HG02678 (cell line): ENCODE measurements around the gene ODAD4.
"Not testable (repeated sequence)": the region's sequence is repeated elsewhere in the genome, so short reads cannot be mapped to it uniquely, and the experiment has no call there.

Experiments used
- ATAC-seq: cut with Tn5 transposase; IDR thresholded peaks from one replicate; pipeline ENCODE4 v1.9.1; 2021; ENCODE audit warnings: mild to moderate bottlenecking, moderate library complexity; ENCODE audit not compliant: unreplicated experiment

The ODAD4 gene

GRCh38 chr17:41910701-41911391 is 19.6 kb upstream of the ODAD4 start:
- no peak for ATAC-seq

GRCh38 chr17:41912925-41913324 is 17.5 kb upstream of the ODAD4 start:
- ATAC-seq, result no peak

- no peak for ATAC-seq
Measured at GRCh38 chr17:41913798-41914197, 16.6 kb upstream of the ODAD4 start.

- no peak for ATAC-seq
Measured at GRCh38 chr17:41914358-41914766, 16.1 kb upstream of the ODAD4 start.

GRCh38 chr17:41915020-41915419 is 15.4 kb upstream of the ODAD4 start:
- no peak for ATAC-seq

- ATAC-seq, result no peak
Measured at GRCh38 chr17:41915566-41915965, 14.9 kb upstream of the ODAD4 start.

- no peak for ATAC-seq
Measured at GRCh38 chr17:41917192-41917591, 13.2 kb upstream of the ODAD4 start.

GRCh38 chr17:41917679-41918313 is 12.6 kb upstream of the ODAD4 start:
- ATAC-seq, result no peak

- peak; percentile 94 for ATAC-seq
Measured at GRCh38 chr17:41918314-41919164, 11.9 kb upstream of the ODAD4 start, which contains the start of gene ACLY. TSS of gene ACLY (minus strand) at chr17:41918951. CDS start at chr17:41913873, 5,078 bp downstream.

GRCh38 chr17:41919165-41919817 is 11.1 kb upstream of the ODAD4 start:
- ATAC-seq, result peak; percentile 6

GRCh38 chr17:41919840-41920579 is 10.4 kb upstream of the ODAD4 start:
- ATAC-seq, result no peak

- no peak for ATAC-seq
Measured at GRCh38 chr17:41920580-41920955, 9.8 kb upstream of the ODAD4 start.

- no peak for ATAC-seq
Measured at GRCh38 chr17:41925991-41926590, 4.3 kb upstream of the ODAD4 start.

- ATAC-seq, result no peak
Measured at GRCh38 chr17:41928693-41929251, 1.6 kb upstream of the ODAD4 start.

GRCh38 chr17:41930833-41931156 is 378 bp downstream of the ODAD4 start:
- not testable (repeated sequence) for ATAC-seq

- not testable (repeated sequence) for ATAC-seq
Measured at GRCh38 chr17:41931715-41932114, 1.3 kb downstream of the ODAD4 start.

- ATAC-seq, result no peak
Measured at GRCh38 chr17:41932816-41933389, 2.5 kb downstream of the ODAD4 start.

- ATAC-seq, result no peak
Measured at GRCh38 chr17:41935641-41936040, 5.2 kb downstream of the ODAD4 start.
